Fibroblast of lung (primary cell): ENCODE data around the gene ADAMTS17. TPM values are rescaled to one million over a fixed set of nuclear protein-coding genes. Genes with fewer than 3 reads are reported as not detected.

Source experiments
- DNase-seq, 2 donors: peaks; one replicate each; pipeline versions ENCODE4 v3.0.0 to v3.0.0-alpha.2; 2010; ENCODE audit warnings: low read depth in 2 of 2
- H2AFZ ChIP-seq: 2 replicates; pipeline ENCODE4 v1.5.1; 2012; ENCODE audit warnings: low read length, control low read depth, inconsistent platforms
- H3K27ac ChIP-seq: 2 replicates; pipeline ENCODE4 v1.5.1; 2011; ENCODE audit warnings: low read length, control low read depth; ENCODE audit not compliant: insufficient read depth
- H3K27me3 ChIP-seq: 2 replicates; pipeline ENCODE4 v1.5.1; 2011; ENCODE audit warnings: mild to moderate bottlenecking, low read length; ENCODE audit not compliant: control insufficient read depth, insufficient read depth
- H3K36me3 ChIP-seq: 2 replicates; pipeline ENCODE4 v1.5.1; 2011; ENCODE audit warnings: low read length; ENCODE audit not compliant: control insufficient read depth, insufficient read depth
- H3K4me1 ChIP-seq: 2 replicates; pipeline ENCODE4 v1.5.1; 2011; ENCODE audit warnings: low read length; ENCODE audit not compliant: control insufficient read depth, insufficient read depth; ENCODE audit errors: extremely low read depth
- H3K4me2 ChIP-seq: 2 replicates; pipeline ENCODE4 v1.5.1; 2011; ENCODE audit warnings: low read length, control low read depth; ENCODE audit not compliant: insufficient read depth; ENCODE audit errors: extremely low read depth
- H3K4me3 ChIP-seq, 4 experiments: fragments of 200-600 bp in 1 of 4; sonication (generic) in 1 of 4; replicated peaks in 1 of 4; 2 replicates each; pipeline ENCODE4 v1.5.1; 2011 to 2016; ENCODE audit warnings: low read length in 4 of 4, low read depth in 3 of 4, mild to moderate bottlenecking in 3 of 4, control low read depth in 2 of 4, inconsistent platforms in 1 of 4, mixed read lengths in 1 of 4; ENCODE audit not compliant: insufficient read depth in 1 of 4; ENCODE audit errors: control extremely low read depth in 1 of 4
- H3K79me2 ChIP-seq: 2 replicates; pipeline ENCODE4 v1.5.1; 2012; ENCODE audit warnings: mild to moderate bottlenecking, low read length, inconsistent platforms; ENCODE audit not compliant: control insufficient read depth, insufficient read depth
- H3K9ac ChIP-seq: 2 replicates; pipeline ENCODE4 v1.5.1; 2011; ENCODE audit warnings: mild to moderate bottlenecking, low read length, control low read depth; ENCODE audit not compliant: insufficient read depth
- H3K9me3 ChIP-seq: 2 replicates; pipeline ENCODE4 v1.5.1; 2012; ENCODE audit warnings: low read depth, low read length; ENCODE audit not compliant: control insufficient read depth, insufficient read depth
- H4K20me1 ChIP-seq: 2 replicates; pipeline ENCODE4 v1.5.1; 2011; ENCODE audit warnings: low read length; ENCODE audit not compliant: control insufficient read depth, insufficient read depth; ENCODE audit errors: extremely low read depth
- EZH2 ChIP-seq: IDR thresholded peaks from 2 replicates; pipeline ENCODE4 v1.5.1; 2012; ENCODE audit warnings: low read length, control low read depth, mild to moderate bottlenecking; ENCODE audit errors: missing control alignments
- polyA plus RNA-seq, 2 donors: library from polyadenylated mRNA; depleted of rRNA in 1 of 2; stranded (reverse) in 1 of 2; unstranded in 1 of 2; fragments of >200 nt; gene quantifications; 2 replicates each; pipeline ENCODE4 v1.2.1, GENCODE V29; 2011 to 2012; ENCODE audit warnings: missing spikeins in 1 of 2
- total RNA-seq: library from RNA; depleted of rRNA; stranded (reverse); fragments of >200 nt; gene quantifications from 2 replicates; pipeline ENCODE4 v1.2.1, GENCODE V29; 2014
- TF ChIP-seq, protein P1 (sequence below), 2 donors: IDR thresholded peaks in 1 of 2; conservative IDR thresholded peaks in 1 of 2; 1 replicate in 1 of 2; 2 replicates in 1 of 2; pipeline ENCODE4 v1.5.1; 2011 to 2012; ENCODE audit warnings: low read length in 2 of 2, control low read depth in 1 of 2, inconsistent platforms in 1 of 2, low read depth in 1 of 2, mild to moderate bottlenecking in 1 of 2

ADAMTS17 gene
- total and polyA plus RNA-seq, 2 donors (not counting 1 experiment from before 2014, with no cell fraction given): 0.09 to 0.17 TPM

DNA sequence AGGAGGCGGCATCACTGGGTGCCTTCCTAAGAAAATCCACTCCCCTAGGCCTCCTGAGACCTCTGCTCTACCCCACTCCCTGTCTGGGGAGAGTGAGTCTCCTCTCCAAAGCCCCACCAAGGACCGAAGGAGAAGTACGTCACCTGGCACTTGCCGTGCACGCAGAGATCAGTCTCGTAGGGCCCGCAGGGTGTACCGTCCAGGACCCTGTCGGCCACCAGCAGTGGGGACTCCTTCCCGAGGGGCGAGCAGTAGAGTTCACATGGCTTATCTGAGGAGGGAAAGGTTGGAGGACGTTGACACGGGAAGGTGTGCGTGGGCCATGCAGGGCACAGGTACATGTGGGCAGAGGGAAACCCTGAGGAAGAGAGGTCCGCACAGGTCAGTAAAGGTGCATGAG lies 232.9 kb downstream of the ADAMTS17 start:
- Histone ChIP-seq H3K4me1 (peaks cover 15% of the 10 kb centered on the region), H3K27me3 (no peaks in the 10 kb centered on the region), H3K79me2 (no peaks in the 10 kb centered on the region), H4K20me1 (no peaks in the 10 kb centered on the region), H3K27ac (no peak overlapping the region), H3K4me2 (no peak overlapping the region), H3K9ac (no peak overlapping the region), H2AFZ (no peak overlapping the region), H3K4me3 (no peak overlapping the region), H3K9me3 (no peaks in the 10 kb centered on the region), H3K36me3 (no peaks in the 10 kb centered on the region)
- no peak for DNase-seq
- no peak for TF ChIP-seq EZH2
- TF ChIP-seq, protein P1, sequence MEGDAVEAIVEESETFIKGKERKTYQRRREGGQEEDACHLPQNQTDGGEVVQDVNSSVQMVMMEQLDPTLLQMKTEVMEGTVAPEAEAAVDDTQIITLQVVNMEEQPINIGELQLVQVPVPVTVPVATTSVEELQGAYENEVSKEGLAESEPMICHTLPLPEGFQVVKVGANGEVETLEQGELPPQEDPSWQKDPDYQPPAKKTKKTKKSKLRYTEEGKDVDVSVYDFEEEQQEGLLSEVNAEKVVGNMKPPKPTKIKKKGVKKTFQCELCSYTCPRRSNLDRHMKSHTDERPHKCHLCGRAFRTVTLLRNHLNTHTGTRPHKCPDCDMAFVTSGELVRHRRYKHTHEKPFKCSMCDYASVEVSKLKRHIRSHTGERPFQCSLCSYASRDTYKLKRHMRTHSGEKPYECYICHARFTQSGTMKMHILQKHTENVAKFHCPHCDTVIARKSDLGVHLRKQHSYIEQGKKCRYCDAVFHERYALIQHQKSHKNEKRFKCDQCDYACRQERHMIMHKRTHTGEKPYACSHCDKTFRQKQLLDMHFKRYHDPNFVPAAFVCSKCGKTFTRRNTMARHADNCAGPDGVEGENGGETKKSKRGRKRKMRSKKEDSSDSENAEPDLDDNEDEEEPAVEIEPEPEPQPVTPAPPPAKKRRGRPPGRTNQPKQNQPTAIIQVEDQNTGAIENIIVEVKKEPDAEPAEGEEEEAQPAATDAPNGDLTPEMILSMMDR (conservative IDR thresholded peaks at IDR 0.05 in 1 of 2, IDR thresholded peaks at IDR 0.05 in 1 of 2; ENCODE audit: low read depth in 1 of 2, low read length in 2 of 2): no peak

- TF ChIP-seq, protein P1 (conservative IDR thresholded peaks at IDR 0.05 in 1 of 2, IDR thresholded peaks at IDR 0.05 in 1 of 2; ENCODE audit: low read depth in 1 of 2, low read length in 2 of 2): no peak
- no peak for TF ChIP-seq EZH2
- H3K9me3 ChIP-seq: no peaks in the 10 kb centered on the region
- H4K20me1 ChIP-seq: no peaks in the 10 kb centered on the region
- no peaks in the 10 kb centered on the region for H3K36me3 ChIP-seq
- no peak overlapping the region for H3K27ac ChIP-seq
- no peaks in the 10 kb centered on the region for H3K79me2 ChIP-seq
- no peak for DNase-seq
- no peak overlapping the region for H3K4me3 ChIP-seq
- no peak overlapping the region for H2AFZ ChIP-seq
- no peak overlapping the region for H3K4me2 ChIP-seq
- H3K9ac ChIP-seq: no peak overlapping the region
- H3K4me1 ChIP-seq: peaks cover 15% of the 10 kb centered on the region
- no peaks in the 10 kb centered on the region for H3K27me3 ChIP-seq
Observed at GRCh38 chr15:100108346-100108745, 233.4 kb downstream of the ADAMTS17 start.

DNA sequence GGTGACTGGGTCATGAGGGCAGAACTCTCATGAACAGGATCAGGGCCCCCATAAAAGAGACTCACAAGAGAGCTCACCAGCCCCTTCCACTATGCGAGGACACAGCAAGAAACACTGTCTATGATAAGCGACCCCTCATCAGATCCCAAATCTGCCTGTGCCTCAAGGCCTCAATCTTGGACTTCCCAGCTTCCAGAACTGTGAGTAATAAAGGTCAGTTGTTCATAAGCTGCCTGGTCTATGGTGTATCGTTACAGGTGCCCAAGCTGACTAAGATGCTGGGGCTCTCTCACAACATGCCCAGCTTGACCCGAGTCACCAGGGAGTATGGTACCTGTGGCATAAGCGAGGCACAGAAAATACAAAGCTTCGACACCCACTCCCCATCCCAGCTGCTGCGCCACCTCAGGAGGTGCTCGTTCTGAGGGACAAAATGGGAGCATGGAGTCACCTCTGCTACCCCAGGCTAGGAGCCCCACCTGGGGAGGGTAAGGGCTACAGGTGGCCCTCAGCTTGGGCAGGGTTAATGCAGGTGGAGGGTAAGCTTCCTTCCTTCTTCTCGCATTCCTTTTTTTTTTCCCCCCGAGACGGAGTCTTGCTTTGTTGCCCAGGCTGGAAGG lies 234.1 kb downstream of the ADAMTS17 start:
- Histone ChIP-seq H3K4me3 (no peak overlapping the region), H3K9me3 (no peaks in the 10 kb centered on the region), H3K4me1 (peaks cover 15% of the 10 kb centered on the region), H3K27ac (no peak overlapping the region), H3K9ac (no peak overlapping the region), H4K20me1 (no peaks in the 10 kb centered on the region), H3K36me3 (no peaks in the 10 kb centered on the region), H3K79me2 (no peaks in the 10 kb centered on the region), H3K27me3 (no peaks in the 10 kb centered on the region), H3K4me2 (no peak overlapping the region), H2AFZ (no peak overlapping the region)
- TF ChIP-seq, protein P1 (conservative IDR thresholded peaks at IDR 0.05 in 1 of 2, IDR thresholded peaks at IDR 0.05 in 1 of 2; ENCODE audit: low read depth in 1 of 2, low read length in 2 of 2): no peak
- no peak for TF ChIP-seq EZH2
- DNase-seq: no peak
